Dermis blood vessel endothelial cell (primary cell): ENCODE measurements around the gene GSS. TPM values are rescaled to one million over a fixed set of nuclear protein-coding genes. Genes with fewer than 3 reads are reported as not detected.

ENCODE experiments used
- DNase-seq: peaks from one replicate; pipeline ENCODE4 v3.0.0; 2010
- total RNA-seq: library from RNA; depleted of rRNA; stranded (reverse); fragments of >200 nt; gene quantifications from 2 replicates; pipeline ENCODE4 v1.2.3, GENCODE V29; 2014

GSS gene
- total RNA-seq, 1 donor from 2014 or later, result 73.7 TPM

DNA sequence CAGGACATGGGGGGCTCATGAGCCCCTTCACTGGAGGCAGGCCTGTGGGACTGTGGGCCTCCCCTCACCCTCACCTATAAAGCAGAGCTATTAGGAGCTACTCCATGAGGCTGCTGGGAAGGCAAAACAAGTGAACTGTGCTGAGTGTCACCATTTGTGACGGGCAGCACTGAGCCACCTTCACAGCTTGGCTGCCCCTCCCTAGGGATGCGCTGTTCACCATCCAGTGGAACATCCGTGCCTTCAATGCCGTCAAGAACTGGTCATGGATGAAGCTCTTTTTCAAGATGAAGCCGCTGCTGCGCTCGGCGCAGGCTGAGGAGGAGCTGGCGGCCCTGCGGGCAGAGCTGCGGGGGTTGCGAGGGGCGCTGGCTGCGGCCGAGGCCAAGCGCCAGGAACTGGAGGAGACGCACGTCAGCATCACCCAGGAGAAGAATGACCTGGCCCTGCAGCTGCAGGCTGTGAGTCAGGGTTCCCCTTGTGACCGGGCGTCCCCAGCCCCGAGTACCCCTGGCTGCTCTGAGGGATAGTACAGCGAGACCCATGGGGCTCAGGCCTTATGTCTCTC, 38.4 kb upstream of the GSS start:
- no peak for DNase-seq

GRCh38 chr20:34992751-34993417, 37.3 kb upstream of the GSS start:
- DNase-seq, result no peak

DNA sequence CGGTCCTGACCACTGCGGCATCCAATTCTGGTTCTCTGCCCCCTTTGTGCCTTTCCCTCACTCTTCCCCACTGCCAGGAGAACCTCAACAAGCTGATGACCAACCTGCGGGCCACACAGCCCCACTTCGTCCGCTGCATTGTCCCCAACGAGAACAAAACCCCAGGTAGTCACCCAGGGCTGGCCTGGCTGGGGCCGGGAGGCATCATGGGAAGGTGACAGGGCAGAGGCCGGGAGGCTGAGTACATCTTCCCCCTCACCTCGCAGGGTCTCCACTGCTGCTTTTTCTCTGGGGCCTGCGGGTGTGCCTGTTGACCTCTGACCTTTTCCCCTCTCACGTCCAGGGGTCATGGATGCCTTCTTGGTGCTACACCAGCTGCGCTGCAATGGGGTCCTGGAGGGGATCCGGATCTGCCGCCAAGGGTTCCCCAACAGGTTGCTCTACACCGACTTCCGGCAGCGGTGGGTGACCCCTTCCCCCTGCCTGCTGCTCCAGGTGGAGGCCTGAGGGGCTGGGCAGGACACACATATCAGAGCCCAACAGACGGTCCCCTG, 35.1 kb upstream of the GSS start:
- no peak for DNase-seq

DNA sequence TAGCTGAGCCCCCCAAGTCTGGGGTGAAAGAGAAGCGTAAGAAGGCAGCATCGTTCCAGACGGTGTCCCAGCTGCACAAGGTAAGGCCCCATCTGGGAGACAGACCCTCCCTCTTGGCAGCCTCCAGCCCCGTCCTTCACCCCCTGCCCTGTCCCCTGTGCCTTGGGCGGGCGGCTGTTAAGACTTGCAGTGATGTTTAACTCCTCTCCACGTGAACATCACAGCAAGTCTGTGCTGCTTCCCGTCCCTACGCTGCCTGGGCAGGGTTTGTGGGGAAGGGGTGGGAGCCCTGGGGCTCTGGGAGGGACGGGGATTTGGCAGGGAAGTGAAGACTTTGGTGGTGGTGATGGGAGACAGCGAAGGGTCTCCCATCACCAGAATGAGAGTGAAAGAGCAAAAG, 34.6 kb upstream of the GSS start:
- no peak for DNase-seq

DNA sequence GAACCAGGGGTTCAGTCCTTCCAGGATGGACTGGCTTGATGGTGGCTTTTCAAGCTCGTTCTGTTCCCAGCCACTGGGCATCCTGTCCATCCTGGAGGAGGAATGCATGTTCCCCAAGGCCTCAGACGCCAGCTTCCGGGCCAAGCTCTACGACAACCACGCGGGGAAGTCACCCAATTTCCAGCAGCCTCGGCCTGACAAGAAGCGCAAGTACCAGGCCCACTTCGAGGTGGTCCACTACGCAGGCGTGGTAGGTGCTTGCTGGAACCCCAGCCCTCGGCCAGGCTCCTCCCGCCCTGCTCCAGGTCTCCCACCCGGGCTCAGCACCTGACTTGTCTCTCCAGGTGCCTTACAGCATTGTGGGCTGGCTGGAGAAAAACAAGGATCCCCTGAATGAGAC, 34.1 kb upstream of the GSS start:
- no peak for DNase-seq

DNA sequence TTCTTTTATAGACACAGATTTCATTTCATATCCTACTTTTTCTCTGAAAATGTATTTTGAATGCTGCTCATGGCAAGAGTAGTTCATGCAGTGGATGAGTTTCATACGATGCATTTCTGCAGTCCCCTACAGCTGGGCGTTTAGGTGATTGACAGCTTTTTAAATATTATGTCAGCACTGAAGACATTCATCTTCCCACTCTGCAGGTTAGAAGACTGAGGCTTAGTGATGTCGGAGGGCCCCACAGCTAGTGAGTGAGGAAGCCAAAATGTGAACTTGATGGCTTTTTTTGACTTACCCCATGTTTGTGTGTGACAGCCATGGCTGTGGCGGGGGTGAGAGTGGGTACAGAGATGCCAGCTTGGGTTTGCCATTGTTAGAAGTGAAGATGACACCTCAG, 33.5 kb upstream of the GSS start:
- DNase-seq, result no peak

DNA sequence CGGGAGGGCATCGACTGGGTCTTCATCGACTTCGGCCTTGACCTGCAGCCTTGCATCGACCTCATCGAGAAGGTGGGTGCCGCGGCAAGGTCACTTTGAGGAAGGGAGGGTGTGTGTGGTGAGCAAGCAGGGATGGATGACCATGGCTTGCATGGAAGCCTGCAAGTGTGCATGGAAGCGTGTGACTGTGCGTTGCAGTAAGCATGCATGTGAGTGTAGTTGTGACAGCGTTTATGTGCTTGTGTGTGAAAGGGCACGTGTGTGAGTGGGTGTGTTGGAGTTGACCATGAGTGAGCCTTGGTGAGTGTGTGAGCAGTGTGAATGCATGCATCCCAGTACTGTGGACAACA, 32.6 kb upstream of the GSS start:
- DNase-seq, result no peak

- no peak for DNase-seq
These were observed 31.9 kb upstream of the GSS start for GRCh38 chr20:34987288-34988190.

- no peak for DNase-seq
These were observed 31.0 kb upstream of the GSS start for GRCh38 chr20:34986311-34987287.

- no peak for DNase-seq
These were observed 30.1 kb upstream of the GSS start for GRCh38 chr20:34985461-34986310.

DNA sequence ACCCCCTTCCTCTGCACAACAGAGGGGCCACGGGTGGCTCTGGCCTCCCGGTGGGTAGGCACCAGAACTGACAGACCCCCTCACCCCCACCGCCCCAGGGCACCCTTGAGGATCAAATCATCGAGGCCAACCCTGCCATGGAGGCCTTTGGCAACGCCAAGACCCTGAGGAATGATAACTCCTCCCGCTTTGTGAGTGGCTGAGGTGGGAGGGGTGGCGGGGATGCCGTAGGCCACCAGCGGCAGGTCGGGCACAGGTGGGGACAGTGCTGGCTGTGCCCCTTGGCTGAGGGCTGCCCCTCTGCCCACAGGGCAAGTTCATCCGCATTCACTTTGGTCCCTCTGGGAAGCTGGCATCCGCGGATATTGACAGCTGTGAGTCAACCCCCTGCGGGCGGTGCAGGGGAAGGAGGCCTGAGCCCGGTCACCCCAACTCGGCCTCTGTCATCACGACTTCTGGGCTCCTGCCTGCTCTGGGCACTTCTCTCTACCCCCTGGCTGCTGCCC, 29.2 kb upstream of the GSS start:
- peak; percentile 39 for DNase-seq

GRCh38 chr20:34983995-34984735, 28.6 kb upstream of the GSS start:
- DNase-seq, result no peak

DNA sequence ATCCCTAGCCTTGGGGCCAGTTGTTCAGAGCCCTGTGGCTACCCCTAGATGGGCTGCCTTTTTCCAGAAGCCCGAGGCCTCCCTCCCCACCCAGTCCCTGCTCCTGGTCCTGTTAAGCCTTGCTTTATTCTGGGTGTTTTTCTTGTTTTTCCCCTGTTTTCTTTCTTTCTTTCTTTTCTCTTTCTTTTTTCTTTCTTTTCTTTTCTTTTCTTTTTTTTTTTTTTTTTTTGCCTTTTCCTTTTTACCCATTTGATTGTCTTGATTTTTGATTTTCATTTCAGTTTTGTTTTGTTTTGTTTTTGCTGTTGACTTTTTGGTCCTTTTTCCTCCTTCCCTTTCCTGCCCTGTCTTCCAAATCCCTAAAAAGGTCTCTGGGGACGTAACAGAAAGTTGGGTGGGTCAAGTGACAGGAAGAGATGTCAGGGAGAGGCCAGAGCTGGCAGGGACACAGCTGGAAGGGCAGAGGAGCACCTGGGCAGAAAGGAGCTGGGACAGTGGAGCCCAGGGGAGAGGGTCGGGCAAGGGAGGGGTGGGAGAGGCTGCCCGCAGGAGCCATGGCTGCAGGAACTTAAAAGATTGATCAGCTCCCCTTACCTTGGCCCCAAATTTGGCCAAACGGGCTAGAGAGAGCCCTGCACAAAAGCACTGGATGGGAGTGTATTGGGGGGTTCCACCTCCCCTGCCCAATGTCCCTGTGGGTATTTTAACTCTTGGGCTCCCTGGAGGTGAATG, 27.6 kb upstream of the GSS start:
- DNase-seq, result no peak

DNA sequence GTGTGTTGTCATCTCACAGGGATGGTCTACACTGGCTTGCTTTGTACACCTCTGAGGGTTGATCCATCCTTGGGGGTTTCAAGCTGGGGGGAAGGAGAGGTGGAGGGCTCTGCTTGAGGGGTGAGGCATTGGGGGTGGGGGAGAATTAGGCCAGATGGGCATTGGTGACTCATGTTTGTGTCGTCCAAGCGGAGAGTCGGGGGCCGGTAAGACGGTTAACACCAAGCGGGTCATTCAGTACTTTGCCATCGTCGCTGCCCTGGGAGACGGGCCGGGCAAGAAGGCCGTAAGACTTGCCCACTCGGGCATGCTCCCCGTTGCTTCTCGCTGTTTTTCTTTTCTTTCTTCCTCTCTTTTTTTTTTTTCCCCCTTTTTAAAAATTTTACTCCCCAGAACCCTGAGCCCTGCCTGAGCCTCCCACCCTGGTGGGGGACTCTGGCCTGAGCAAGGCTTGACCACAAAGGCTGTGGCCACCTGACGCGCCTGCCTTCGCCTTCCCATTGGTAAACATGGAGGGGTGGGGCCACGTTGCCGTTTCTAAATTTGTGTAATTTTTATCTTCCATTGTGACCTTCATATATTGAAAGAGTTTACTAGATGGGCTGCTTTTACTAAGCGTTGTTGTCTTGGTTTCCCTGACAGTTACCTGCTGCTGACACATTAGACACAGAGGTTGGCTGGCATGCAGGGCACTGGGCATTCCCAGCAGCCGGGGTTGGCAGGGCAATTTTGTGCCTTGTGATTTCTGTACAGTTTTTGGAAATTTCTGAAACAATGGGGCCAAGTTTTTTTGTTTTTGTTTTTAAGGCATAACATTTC, 26.9 kb upstream of the GSS start:
- no peak for DNase-seq

GRCh38 chr20:34980543-34981233, 25.1 kb upstream of the GSS start:
- DNase-seq, result peak; percentile 45

GRCh38 chr20:34979366-34980153, 24.0 kb upstream of the GSS start:
- DNase-seq, result no peak

DNA sequence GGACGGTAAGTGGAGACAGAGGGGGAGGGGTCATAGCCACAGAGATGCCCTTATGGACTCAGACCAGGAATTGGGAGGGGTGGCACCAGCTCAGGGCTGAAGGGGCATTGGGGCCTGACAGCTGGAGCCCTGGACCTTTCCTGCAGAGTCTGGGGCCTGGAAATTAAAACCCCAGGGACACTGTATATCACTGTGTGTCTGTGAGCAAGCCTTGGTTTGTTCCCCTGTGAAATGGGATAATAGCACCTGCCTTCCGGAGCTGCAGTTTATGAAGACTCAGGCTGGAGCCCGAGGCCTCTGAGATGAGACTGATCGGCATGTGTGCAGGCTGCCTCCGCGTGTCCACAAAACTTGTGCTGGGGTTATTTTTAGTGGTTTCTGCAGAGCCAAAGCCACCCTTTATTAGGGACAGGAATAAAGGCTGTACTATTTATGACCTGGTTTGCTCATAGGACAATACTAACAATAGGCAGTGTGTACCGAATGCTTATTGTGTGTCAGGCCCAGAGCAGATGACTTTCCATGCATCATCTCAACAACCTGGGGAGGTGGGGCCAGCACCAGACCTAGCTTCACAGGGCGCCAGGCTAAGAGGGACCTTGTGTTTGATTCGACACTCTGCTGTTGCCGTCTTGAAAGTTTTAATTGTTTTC, 22.6 kb upstream of the GSS start:
- DNase-seq, result no peak
